Measurements from ENCODE around the gene TSPAN14.
"Not testable (repeated sequence)": the region's sequence is repeated elsewhere in the genome, so short reads cannot be mapped to it uniquely, and the experiment has no call there.

Gene TSPAN14

DNA sequence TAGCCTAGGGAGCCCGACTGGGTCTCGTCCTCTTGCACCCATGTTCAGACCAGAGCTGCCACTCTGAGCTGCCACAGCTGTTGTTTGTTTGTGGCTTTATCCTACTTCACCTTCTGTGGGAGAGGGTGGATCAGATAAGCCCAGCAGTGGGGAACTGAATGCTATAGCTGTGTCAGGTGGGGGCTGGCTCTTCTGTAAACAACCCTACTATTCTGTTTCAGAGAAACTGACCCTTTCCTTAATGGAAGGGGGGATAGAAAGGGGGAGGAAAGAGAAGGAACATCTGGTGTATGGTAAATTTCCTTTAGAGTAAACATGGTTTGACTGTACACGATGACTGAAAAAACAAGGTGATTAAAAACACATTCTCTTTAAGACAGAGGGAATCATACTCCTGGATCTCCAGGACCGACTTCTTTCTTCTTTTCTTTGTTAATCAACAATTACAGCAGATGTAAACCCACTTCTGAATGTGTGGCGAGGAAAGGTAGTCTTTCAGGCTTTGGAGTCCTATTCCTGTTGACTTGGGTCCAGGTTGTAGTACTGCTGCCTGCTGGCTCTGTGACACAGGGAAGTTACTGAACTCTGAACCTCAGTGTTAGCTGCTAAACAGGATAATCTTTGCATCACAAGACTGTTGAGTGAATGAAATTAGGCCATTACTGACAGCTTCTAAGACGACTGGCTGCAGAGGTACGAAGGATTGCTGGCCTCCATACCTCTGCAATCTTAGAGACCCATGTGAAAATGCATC lies 39.8 kb upstream of the TSPAN14 start:
- Mint-ChIP-seq H3K27ac (no peak overlapping the region), H3K27me3 (ENCODE audit: low read depth) (no peaks in the 10 kb centered on the region), H3K9me3 (no peaks in the 10 kb centered on the region), H3K4me3 (no peak overlapping the region), H3K36me3 (ENCODE audit: low read depth) (no peaks in the 10 kb centered on the region), H3K4me1 (ENCODE audit: low read depth) (peaks cover 8% of the 10 kb centered on the region)
- no peak for DNase-seq (ENCODE audit: low spot score)

DNA sequence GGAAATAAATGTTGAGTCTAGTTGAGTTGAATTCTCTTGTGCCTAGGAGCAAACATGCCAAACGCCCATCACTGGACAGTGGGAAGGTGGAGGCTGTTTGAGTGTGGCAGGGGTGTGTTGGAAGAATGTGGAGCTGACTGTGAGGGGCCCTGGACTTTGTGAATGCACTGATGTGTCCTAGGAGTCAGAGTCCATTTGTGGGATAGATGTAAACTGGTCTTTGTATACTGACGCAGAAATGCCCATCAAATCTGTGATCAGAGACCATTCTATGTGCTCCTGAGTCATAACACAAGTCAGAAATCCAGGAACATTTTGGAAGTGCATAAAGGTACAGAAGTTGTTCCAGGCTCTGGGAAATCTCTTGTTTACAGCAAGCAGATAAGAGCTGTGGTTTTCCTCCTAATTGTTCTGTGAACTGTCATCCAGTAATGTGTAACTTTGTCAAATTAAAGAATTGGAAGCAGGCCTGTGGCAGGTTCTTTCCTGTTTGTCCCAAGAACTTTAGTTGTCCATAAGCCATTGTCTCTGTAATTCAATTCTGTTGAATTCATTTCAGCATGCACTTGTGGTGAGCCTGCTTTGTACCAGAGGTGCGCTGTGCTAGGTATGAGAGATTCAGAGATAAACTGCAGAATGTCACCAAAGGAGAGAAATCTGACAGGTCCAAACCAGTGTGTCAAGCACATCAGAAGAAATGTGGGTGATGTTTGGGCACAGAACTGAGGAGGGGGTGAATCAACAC lies 38.2 kb upstream of the TSPAN14 start:
- no peak overlapping the region for H3K4me3 Mint-ChIP-seq
- H3K27me3 Mint-ChIP-seq (ENCODE audit: low read depth): no peaks in the 10 kb centered on the region
- no peak overlapping the region for H3K27ac Mint-ChIP-seq
- H3K36me3 Mint-ChIP-seq (ENCODE audit: low read depth): no peaks in the 10 kb centered on the region
- peaks cover 7% of the 10 kb centered on the region for H3K4me1 Mint-ChIP-seq (ENCODE audit: low read depth)
- no peak for DNase-seq (ENCODE audit: low spot score)
- H3K9me3 Mint-ChIP-seq: no peaks in the 10 kb centered on the region

DNA sequence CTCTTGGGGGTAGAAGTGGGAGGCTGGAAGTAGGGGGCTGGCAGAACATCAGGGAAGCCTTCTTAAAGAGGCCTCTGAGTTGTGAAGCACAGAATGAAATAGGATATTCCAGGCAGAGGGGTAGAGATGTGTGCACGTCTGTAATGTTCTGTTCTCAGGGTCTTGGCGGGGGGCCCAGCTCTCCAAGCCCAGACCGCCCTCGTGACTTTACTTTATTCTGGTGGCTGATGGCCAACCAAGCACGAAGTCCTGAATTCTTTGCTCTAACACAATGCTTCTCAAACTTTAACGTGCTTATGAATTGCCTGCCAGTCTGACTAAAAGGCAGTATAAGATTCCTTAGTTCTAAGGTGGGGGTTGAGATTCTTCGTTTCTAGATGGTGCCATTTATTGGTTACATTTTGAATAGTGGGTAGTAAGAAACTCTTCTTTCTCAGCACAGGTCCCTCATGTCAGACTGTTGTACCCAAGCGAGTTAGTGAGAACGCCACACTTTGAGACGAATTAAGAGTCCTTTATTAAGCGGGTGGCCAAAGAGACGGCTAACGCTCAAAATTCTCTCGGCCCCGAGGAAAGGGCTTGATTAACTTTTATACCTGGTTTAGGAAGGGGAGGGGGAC lies 37.5 kb upstream of the TSPAN14 start:
- DNase-seq (ENCODE audit: low spot score): no peak
- no peaks in the 10 kb centered on the region for H3K36me3 Mint-ChIP-seq (ENCODE audit: low read depth)
- H3K4me1 Mint-ChIP-seq (ENCODE audit: low read depth): peaks cover 7% of the 10 kb centered on the region
- H3K4me3 Mint-ChIP-seq: no peak overlapping the region
- H3K9me3 Mint-ChIP-seq: no peaks in the 10 kb centered on the region
- H3K27me3 Mint-ChIP-seq (ENCODE audit: low read depth): no peaks in the 10 kb centered on the region
- H3K27ac Mint-ChIP-seq: no peak overlapping the region

DNA sequence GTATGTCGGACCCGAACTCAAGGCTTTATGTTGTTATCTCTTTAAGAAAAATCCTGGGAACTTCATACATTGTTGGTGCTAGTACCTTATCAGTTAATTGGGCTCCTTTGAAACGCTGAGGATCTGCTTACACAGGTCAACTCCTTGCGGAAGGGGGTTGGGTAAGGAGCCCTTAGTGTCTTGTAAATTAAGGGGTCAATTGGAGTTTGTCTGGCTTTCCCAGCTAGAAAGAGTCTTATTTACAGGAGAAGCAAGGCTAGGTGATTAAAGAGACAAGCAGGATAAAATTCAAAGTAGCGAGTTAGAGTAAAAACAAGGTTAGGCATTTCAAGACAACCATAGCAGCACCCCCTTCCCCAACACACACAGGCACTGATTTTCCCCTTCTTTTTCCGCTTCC lies 36.9 kb upstream of the TSPAN14 start:
- not testable (repeated sequence) for H3K4me3 Mint-ChIP-seq; H3K27me3 Mint-ChIP-seq (ENCODE audit: low read depth); DNase-seq (ENCODE audit: low spot score); H3K4me1 Mint-ChIP-seq (ENCODE audit: low read depth); H3K9me3 Mint-ChIP-seq; H3K36me3 Mint-ChIP-seq (ENCODE audit: low read depth); H3K27ac Mint-ChIP-seq

DNA sequence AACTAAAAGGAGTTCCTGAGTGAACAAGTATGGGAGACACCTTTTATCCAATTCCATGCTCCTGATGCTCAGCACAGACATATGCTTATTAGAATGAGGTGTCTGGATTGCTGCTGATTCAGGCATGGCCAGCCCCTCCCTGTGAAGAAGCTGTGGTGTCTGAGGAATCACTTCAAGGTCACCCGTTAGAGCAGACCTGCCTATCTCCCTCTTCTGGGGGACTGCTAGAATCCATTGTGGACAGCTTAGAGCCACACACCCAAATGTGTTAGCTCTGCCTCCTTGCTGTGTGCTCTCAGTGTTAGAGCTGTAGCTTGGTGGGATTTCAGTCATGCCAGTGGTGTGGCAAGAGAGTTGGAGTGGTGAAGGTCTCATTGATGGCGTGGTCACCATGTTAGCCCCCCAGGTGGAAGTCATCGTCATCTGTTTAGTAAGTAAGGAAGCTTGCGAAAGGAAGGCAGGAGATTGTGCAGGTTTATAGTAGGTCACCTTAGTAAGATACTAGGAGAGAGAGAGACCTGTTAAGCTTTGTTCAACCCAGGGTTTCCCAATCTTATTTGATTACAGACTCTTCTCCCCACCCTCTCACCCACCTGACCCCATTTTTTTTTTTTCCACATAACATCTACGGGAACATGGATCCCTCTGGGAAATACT lies 32.9 kb upstream of the TSPAN14 start:
- no peaks in the 10 kb centered on the region for H3K9me3 Mint-ChIP-seq
- H3K4me1 Mint-ChIP-seq (ENCODE audit: low read depth): peaks cover 2% of the 10 kb centered on the region
- no peak for DNase-seq (ENCODE audit: low spot score)
- no peaks in the 10 kb centered on the region for H3K27me3 Mint-ChIP-seq (ENCODE audit: low read depth)
- H3K27ac Mint-ChIP-seq: no peak overlapping the region
- no peak overlapping the region for H3K4me3 Mint-ChIP-seq
- peaks cover 3% of the 10 kb centered on the region for H3K36me3 Mint-ChIP-seq (ENCODE audit: low read depth)

DNA sequence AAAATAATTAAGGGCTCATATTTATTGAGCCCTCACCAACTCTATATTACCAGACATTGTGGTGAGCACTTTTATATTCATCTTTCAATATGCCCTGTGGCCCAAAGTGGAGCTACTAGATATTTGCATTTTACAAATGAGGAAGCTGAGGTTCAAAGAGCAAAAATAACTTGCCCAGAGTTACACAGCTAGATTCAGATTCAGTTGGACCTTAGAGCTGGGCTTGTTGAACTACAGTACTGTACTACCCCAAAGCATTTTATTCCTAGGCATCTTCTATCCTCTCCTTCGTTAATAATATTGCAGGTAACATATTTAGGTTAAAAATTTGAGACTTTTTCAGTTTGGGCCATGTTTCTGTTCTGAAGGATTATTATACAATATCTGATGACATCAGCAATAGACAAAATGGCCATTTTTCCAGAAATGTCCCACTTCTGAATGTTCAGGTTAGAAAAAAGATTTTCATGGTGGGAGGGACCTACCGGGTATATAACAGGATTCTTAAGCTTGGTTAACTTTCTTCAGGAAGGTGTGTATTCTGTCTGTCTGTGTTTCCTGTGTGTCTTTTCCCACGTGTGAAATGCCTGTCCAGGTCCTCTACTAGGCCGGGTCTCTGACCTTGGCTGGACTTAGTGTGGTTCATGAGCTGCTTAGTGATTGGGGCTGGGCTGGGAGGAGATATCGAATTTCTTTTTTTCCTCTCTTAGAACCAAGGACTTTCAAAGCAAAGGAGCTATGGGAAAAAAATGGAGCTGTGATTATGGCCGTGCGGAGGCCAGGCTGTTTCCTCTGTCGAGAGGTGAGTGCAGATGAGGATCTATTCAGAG lies 32.2 kb upstream of the TSPAN14 start:
- H3K4me1 Mint-ChIP-seq (ENCODE audit: low read depth): no peaks in the 10 kb centered on the region
- no peak for DNase-seq (ENCODE audit: low spot score)
- H3K9me3 Mint-ChIP-seq: no peaks in the 10 kb centered on the region
- H3K27ac Mint-ChIP-seq: no peak overlapping the region
- peaks cover 4% of the 10 kb centered on the region for H3K36me3 Mint-ChIP-seq (ENCODE audit: low read depth)
- no peak overlapping the region for H3K4me3 Mint-ChIP-seq
- H3K27me3 Mint-ChIP-seq (ENCODE audit: low read depth): no peaks in the 10 kb centered on the region

DNA sequence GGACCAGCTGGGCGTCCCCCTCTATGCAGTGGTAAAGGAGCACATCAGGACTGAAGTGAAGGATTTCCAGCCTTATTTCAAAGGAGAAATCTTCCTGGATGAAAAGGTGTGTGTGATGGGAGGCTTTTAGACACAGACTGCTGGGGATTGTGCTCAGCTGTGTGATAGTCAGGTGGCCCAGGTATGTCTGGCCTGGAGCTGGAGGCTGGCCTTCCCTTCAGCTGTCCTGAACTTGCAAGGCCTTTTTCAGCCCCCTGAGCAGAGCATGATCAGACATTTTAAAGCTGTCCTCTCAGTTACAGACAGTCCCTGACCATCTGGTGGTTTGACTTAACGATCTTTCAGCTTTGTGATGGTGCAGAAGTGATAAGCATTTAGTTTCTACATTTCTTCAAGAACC lies 28.2 kb upstream of the TSPAN14 start:
- Mint-ChIP-seq H3K4me1 (ENCODE audit: low read depth) (no peaks in the 10 kb centered on the region), H3K9me3 (no peaks in the 10 kb centered on the region), H3K4me3 (no peak overlapping the region), H3K27me3 (ENCODE audit: low read depth) (no peaks in the 10 kb centered on the region), H3K27ac (no peak overlapping the region), H3K36me3 (ENCODE audit: low read depth) (peaks cover 9% of the 10 kb centered on the region)
- no peak for DNase-seq (ENCODE audit: low spot score)

DNA sequence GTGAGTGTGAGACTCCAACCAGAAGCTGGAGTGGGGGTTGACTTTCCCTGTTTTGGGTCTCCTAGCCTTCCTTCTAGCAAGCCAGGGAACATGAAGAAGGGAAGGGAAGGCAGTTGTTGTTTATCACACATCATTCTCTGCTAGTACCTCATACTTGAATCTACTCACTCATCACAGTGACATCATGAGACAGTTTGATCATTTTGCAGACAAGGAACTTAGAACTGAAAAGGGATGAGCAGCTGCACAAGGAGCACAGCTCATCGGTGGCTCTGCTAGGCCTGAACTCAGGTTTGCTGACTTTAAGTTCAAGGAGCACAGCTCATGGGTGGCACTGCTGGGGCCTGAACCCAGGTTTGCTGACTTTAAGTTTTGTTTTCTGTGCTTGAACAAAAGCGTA lies 26.6 kb upstream of the TSPAN14 start:
- Mint-ChIP-seq H3K27ac (no peak overlapping the region), H3K9me3 (no peaks in the 10 kb centered on the region), H3K27me3 (ENCODE audit: low read depth) (no peaks in the 10 kb centered on the region), H3K4me3 (no peak overlapping the region), H3K4me1 (ENCODE audit: low read depth) (no peaks in the 10 kb centered on the region), H3K36me3 (ENCODE audit: low read depth) (peaks cover 9% of the 10 kb centered on the region)
- DNase-seq (ENCODE audit: low spot score): no peak

DNA sequence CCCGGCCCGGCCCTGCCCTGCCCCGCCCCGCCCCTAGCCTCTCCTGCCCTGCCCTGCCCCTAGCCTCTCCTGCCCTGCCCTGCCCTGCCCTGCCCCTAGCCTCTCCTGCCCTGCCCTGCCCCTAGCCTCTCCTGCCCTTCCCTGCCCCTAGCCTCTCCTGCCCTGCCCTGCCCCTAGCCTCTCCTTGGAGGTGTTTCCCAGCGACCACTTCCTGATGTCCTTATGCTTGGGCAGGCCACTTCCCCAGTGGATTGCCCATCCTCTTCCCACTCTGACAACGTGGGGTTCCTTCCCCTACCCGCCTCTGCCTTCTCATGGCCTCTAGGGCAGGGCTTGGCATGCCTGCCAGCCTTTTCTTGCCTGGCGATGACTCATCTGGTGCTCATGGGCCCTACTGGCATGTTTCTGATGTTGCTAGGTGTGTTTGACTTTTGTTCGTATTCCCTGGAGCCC lies 24.6 kb upstream of the TSPAN14 start:
- Mint-ChIP-seq H3K4me3 (no peak overlapping the region), H3K9me3 (no peaks in the 10 kb centered on the region), H3K27ac (no peak overlapping the region), H3K27me3 (ENCODE audit: low read depth) (no peaks in the 10 kb centered on the region), H3K36me3 (ENCODE audit: low read depth) (peaks cover 9% of the 10 kb centered on the region), H3K4me1 (ENCODE audit: low read depth) (no peaks in the 10 kb centered on the region)
- DNase-seq (ENCODE audit: low spot score): no peak

DNA sequence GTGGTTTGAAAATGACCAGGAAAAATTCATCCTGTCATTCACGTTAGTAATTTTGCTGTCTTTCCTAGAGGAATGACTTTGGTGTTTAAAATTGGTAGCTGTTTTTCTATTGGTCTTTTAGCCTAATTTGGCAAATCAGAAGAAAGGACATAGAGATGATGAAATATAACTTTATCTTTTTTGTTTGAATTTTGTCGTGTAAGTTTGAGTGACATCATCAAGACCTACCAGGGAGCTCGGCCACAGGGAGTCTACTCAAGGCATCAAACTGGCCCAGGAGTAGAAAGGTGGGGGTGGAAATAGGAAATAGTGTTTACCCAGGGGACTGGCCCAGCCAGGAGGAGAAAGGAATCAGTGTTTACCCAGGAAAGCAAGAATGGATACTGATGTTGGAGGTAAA lies 21.0 kb upstream of the TSPAN14 start:
- peaks cover 2% of the 10 kb centered on the region for H3K36me3 Mint-ChIP-seq (ENCODE audit: low read depth)
- no peak overlapping the region for H3K27ac Mint-ChIP-seq
- no peak overlapping the region for H3K4me3 Mint-ChIP-seq
- no peaks in the 10 kb centered on the region for H3K9me3 Mint-ChIP-seq
- H3K27me3 Mint-ChIP-seq (ENCODE audit: low read depth): peaks cover 4% of the 10 kb centered on the region
- no peak for DNase-seq (ENCODE audit: low spot score)
- H3K4me1 Mint-ChIP-seq (ENCODE audit: low read depth): no peaks in the 10 kb centered on the region

DNA sequence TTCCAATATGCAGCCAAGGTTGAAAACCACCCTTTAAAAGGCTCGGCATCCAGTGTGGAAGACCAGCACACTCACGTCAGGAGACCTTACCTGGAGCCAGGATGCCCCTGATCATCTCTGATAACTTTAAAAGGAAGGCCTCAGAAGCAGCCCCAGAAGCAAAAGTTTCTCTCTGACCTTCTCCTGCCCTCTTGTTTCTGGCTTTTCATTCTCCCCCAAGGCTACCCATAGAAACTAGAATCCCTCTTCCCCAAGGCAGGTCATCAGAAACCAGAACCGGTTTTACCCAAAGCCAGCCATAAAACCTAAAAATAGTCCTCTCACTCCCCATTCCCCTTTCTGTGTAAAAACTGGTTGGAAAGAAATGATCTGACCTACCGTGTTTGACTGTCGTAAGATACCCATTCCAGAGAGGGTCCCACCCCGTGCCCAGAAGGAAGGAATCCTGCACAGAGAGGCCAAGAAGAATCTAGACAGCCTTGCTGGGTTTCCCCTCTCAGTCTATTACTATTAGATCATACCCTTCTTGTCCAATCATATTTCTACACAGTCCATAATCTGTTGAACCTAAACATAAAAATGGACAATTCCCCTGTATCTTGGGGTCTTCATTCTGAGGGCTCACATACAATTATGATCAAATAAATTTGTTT lies 17.5 kb upstream of the TSPAN14 start:
- Mint-ChIP-seq H3K27me3 (ENCODE audit: low read depth) (peaks cover 8% of the 10 kb centered on the region), H3K4me3 (no peak overlapping the region), H3K9me3 (no peaks in the 10 kb centered on the region), H3K4me1 (ENCODE audit: low read depth) (no peaks in the 10 kb centered on the region), H3K27ac (no peak overlapping the region), H3K36me3 (ENCODE audit: low read depth) (no peaks in the 10 kb centered on the region)
- DNase-seq (ENCODE audit: low spot score): no peak

DNA sequence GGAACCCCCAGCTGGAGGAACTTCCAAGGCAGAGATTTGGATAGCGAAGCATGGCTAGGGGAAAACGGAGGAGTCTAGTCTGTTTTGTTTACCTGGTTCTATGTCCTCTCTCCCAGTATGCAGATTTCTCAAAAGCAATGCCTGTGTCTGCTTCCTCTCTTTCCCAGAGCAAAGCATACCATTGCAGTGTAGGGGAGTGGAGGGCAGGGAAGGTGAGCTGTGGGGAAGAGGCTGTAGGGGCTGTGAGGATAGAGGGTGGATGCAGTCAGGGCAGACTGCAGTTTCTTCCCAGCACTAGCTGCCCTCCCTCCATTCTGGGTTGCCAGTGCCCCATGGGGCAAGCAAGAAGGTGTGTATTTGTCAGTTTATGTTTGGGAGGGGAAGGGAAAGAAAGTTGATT lies 16.9 kb upstream of the TSPAN14 start:
- Mint-ChIP-seq H3K9me3 (no peaks in the 10 kb centered on the region), H3K4me1 (ENCODE audit: low read depth) (no peaks in the 10 kb centered on the region), H3K36me3 (ENCODE audit: low read depth) (no peaks in the 10 kb centered on the region), H3K27ac (no peak overlapping the region), H3K4me3 (no peak overlapping the region), H3K27me3 (ENCODE audit: low read depth) (peaks cover 8% of the 10 kb centered on the region)
- no peak for DNase-seq (ENCODE audit: low spot score)

DNA sequence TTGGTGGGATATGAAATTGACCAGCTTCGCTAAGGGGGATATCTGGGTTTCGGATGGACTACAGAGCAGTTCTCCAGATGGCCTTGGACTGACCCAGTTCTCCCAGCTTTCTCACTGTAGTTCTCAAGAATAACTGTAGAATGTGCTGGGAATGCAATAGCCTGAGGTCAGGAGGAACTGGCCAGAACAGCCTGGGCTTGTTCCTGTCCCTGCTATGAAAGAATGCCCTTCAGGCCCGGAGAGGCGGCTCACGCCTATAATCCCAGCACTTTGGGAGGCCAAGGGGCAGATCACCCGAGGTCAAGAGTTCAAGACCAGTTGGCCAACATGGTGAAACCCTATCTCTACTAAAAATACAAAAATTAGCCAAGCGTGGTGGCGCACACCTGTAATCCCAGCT lies 12.3 kb upstream of the TSPAN14 start:
- DNase-seq (ENCODE audit: low spot score): no peak
- no peaks in the 10 kb centered on the region for H3K9me3 Mint-ChIP-seq
- H3K4me1 Mint-ChIP-seq (ENCODE audit: low read depth): peaks cover 23% of the 10 kb centered on the region
- no peaks in the 10 kb centered on the region for H3K36me3 Mint-ChIP-seq (ENCODE audit: low read depth)
- no peak overlapping the region for H3K4me3 Mint-ChIP-seq
- peaks cover 18% of the 10 kb centered on the region for H3K27me3 Mint-ChIP-seq (ENCODE audit: low read depth)
- H3K27ac Mint-ChIP-seq: no peak overlapping the region

Measured in T-helper 2 cell treated with Interferon-gamma antibody and Interleukin-4, amounts not matched to agents 5 μg/mL and 100 μg/mL, for 36 hours (primary cell).